K562 (cell line): ENCODE measurements around the gene NAGS. TPM values are rescaled to one million over a fixed set of nuclear protein-coding genes. Genes with fewer than 3 reads are reported as not detected.

Experiments
- REST ChIP-seq, 2 experiments: fragments of 450-650 bp; formaldehyde crosslinking in 1 of 2; IDR thresholded peaks; 2 replicates each; pipeline versions ENCODE4 v1.4.0 to v1.6.1; 2014 to 2020; ENCODE audit warnings: mild to moderate bottlenecking in 2 of 2, borderline replicate concordance in 1 of 2, low read depth in 1 of 2
- ZNF407 ChIP-seq: fragments of 450-650 bp; IDR thresholded peaks from 2 replicates; pipeline ENCODE4 v1.6.1; 2016; ENCODE audit warnings: low read depth
- polyA plus RNA-seq, 8 experiments: library from polyadenylated mRNA; depleted of rRNA in 4 of 8; stranded (reverse) in 5 of 8; unstranded in 3 of 8; fragments of >200 nt; fragmentation: Nextera tagmentation in 2 of 8; fragmentation: Illumina TruSeq in 1 of 8; extraction: Ambion mirVana in 2 of 8; extraction: Trizol in 1 of 8; gene quantifications; 2 replicates each; pipeline versions ENCODE4 v1.2.1 to v1.2.3, GENCODE V29; 2011 to 2014; ENCODE audit warnings: inconsistent platforms in 1 of 8, missing spikeins in 1 of 8
- total RNA-seq, 7 experiments: library from RNA; depleted of rRNA in 6 of 7; stranded (reverse); fragments of >200 nt in 6 of 7; fragmentation: Illumina TruSeq in 2 of 7; extraction: Trizol in 2 of 7; gene quantifications; 2 replicates each; pipeline versions ENCODE4 v1.2.1 to v1.2.3, GENCODE V29; 2011 to 2021; ENCODE audit warnings: low replicate concordance in 1 of 7

NAGS gene
- total and polyA plus RNA-seq, 9 of the 15 experiments (the other 6 are each of a cell fraction or from before 2014, with no cell fraction given): not detected

- TF ChIP-seq ZNF407 (no peak), REST (IDR thresholded peaks at IDR 0.05; ENCODE audit: borderline replicate concordance) (no peak), REST (CRISPR knock-in tag; IDR thresholded peaks at IDR 0.05; ENCODE audit: low read depth) (no peak)
- TF ChIP-seq, all 486 proteins: peak for 0
Measured at GRCh38 chr17:44053125-44053872, 48.9 kb downstream of the NAGS start (continued).
